Stomach (tissue), 4 donors: ENCODE results near the gene NTRK2.

Source experiments
- EP300 ChIP-seq: sonication (generic); formaldehyde crosslinking; IDR thresholded peaks from one replicate; pipeline ENCODE4 v1.6.1; 2017; ENCODE audit warnings: antibody characterized with exemption
- POLR2A ChIP-seq, 4 donors: fragments of 450-650 bp; IDR thresholded peaks; one replicate each; pipeline ENCODE4 v1.6.1; 2016; ENCODE audit warnings: antibody characterized with exemption in 4 of 4, control low read depth in 2 of 4, mild to moderate bottlenecking in 1 of 4, moderate library complexity in 1 of 4
- POLR2AphosphoS5 ChIP-seq, 3 donors: sonication (generic); formaldehyde crosslinking; IDR thresholded peaks; one replicate each; pipeline ENCODE4 v1.6.1; 2016; ENCODE audit warnings: antibody characterized with exemption in 3 of 3
- TF ChIP-seq, protein P1 (sequence below), 7 experiments: fragments of 450-650 bp in 4 of 7; fragments of 200-600 bp in 3 of 7; sonication (generic) in 3 of 7; IDR thresholded peaks; one replicate each; pipeline ENCODE4 v1.5.1; 2016 to 2019; ENCODE audit warnings: antibody characterized with exemption in 7 of 7, control low read depth in 2 of 7, mild to moderate bottlenecking in 1 of 7

GRCh38 chr9:84941792-84942191, 272.3 kb downstream of the NTRK2 start:
- TF ChIP-seq, protein P1, sequence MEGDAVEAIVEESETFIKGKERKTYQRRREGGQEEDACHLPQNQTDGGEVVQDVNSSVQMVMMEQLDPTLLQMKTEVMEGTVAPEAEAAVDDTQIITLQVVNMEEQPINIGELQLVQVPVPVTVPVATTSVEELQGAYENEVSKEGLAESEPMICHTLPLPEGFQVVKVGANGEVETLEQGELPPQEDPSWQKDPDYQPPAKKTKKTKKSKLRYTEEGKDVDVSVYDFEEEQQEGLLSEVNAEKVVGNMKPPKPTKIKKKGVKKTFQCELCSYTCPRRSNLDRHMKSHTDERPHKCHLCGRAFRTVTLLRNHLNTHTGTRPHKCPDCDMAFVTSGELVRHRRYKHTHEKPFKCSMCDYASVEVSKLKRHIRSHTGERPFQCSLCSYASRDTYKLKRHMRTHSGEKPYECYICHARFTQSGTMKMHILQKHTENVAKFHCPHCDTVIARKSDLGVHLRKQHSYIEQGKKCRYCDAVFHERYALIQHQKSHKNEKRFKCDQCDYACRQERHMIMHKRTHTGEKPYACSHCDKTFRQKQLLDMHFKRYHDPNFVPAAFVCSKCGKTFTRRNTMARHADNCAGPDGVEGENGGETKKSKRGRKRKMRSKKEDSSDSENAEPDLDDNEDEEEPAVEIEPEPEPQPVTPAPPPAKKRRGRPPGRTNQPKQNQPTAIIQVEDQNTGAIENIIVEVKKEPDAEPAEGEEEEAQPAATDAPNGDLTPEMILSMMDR (IDR thresholded peaks at IDR 0.05), result no peak
- TF ChIP-seq POLR2A (IDR thresholded peaks at IDR 0.05) (no peak), POLR2AphosphoS5 (IDR thresholded peaks at IDR 0.05) (no peak), EP300 (no peak)
